ENCODE measurements around the gene DNMT3A.

The DNMT3A gene

GRCh38 chr2:25323610-25324189, 18.0 kb downstream of the DNMT3A start:
- no peak for DNase-seq

- DNase-seq: peak; percentile 32
Measured at GRCh38 chr2:25323042-25323514, 18.6 kb downstream of the DNMT3A start.

GRCh38 chr2:25322312-25322711, 19.4 kb downstream of the DNMT3A start:
- no peak for DNase-seq

- no peak for DNase-seq
Measured at GRCh38 chr2:25320077-25320476, 21.6 kb downstream of the DNMT3A start.

GRCh38 chr2:25316101-25316500, 25.6 kb downstream of the DNMT3A start:
- DNase-seq: no peak

GRCh38 chr2:25315316-25315680, 26.4 kb downstream of the DNMT3A start:
- DNase-seq: no peak

GRCh38 chr2:25314514-25315315, 27.0 kb downstream of the DNMT3A start:
- DNase-seq: no peak

- DNase-seq: no peak
Measured at GRCh38 chr2:25313711-25314513, 27.8 kb downstream of the DNMT3A start.

GRCh38 chr2:25312958-25313710, 28.6 kb downstream of the DNMT3A start:
- DNase-seq: no peak

GRCh38 chr2:25311865-25312575, 29.7 kb downstream of the DNMT3A start:
- no peak for DNase-seq

- no peak for DNase-seq
Measured at GRCh38 chr2:25310965-25311864, 30.5 kb downstream of the DNMT3A start.

- DNase-seq: no peak
Measured at GRCh38 chr2:25310709-25310964, 31.1 kb downstream of the DNMT3A start.

- peak; percentile 49 for DNase-seq
Measured at GRCh38 chr2:25309402-25309801, 32.3 kb downstream of the DNMT3A start.

- DNase-seq: no peak
Measured at GRCh38 chr2:25308599-25308998, 33.1 kb downstream of the DNMT3A start.

- no peak for DNase-seq
Measured at GRCh38 chr2:25307949-25308557, 33.7 kb downstream of the DNMT3A start.

GRCh38 chr2:25306777-25307368, 34.9 kb downstream of the DNMT3A start:
- DNase-seq: no peak

GRCh38 chr2:25305775-25306174, 36.0 kb downstream of the DNMT3A start:
- DNase-seq: no peak

- DNase-seq: no peak
Measured at GRCh38 chr2:25304826-25305596, 36.7 kb downstream of the DNMT3A start.

GRCh38 chr2:25304321-25304720, 37.4 kb downstream of the DNMT3A start:
- DNase-seq: no peak
